ENCODE measurements around the gene REC114. TPM values are rescaled to one million over a fixed set of nuclear protein-coding genes. Genes with fewer than 3 reads are reported as not detected.
A peak's percentile ranks its signal among the peaks of the same experiment; 100 is the strongest.
"Not testable (repeated sequence)": the region's sequence is repeated elsewhere in the genome, so short reads cannot be mapped to it uniquely, and the experiment has no call there.

Gene REC114
- polyA plus RNA-seq, 1 donor = 0.15 TPM

DNA sequence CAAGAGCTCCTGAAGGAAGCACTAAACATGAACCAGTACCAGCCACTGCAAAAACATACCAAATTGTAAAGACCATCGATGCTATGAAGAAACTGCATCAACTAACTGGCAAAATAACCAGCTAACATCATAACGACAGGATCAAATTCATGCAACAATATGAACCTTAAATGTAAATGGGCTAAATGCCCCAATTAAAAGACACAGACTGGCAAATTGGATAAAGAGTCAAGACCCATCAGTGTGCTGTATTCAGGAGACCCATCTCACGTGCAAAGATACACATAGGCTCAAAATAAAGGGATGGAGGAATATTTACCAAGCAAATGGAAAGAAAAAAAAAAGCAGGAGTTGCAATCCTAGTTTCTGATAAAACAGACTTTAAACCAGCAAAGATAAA, 7.0 kb downstream of the REC114 start:
- H3K27me3 ChIP-seq (ENCODE audit: control insufficient read depth, insufficient read depth, low read length); H3K36me3 ChIP-seq (ENCODE audit: control insufficient read depth, insufficient read depth, low read length); H3K27ac ChIP-seq (ENCODE audit: low read length); H3K4me3 ChIP-seq (ENCODE audit: low read length); H3K4me1 ChIP-seq (ENCODE audit: control insufficient read depth, insufficient read depth, low read length); DNase-seq; H3K9me3 ChIP-seq (ENCODE audit: control insufficient read depth, low read depth, low read length): not testable (repeated sequence)
- WGBS (ENCODE audit: insufficient coverage, low lambda C conversion rate) = no CpG with 5 or more reads among the region's 3 CpGs

GRCh38 chr15:73454096-73454495, 11.1 kb downstream of the REC114 start:
- 0% methylated on average over 1 of the region's 1 CpG for WGBS (ENCODE audit: insufficient coverage, low lambda C conversion rate)
- Histone ChIP-seq H3K27me3 (ENCODE audit: control insufficient read depth, insufficient read depth, low read length) (no peaks in the 10 kb centered on the region), H3K4me3 (ENCODE audit: low read length) (no peak overlapping the region), H3K4me1 (ENCODE audit: control insufficient read depth, insufficient read depth, low read length) (no peaks in the 10 kb centered on the region), H3K9me3 (ENCODE audit: control insufficient read depth, low read depth, low read length) (no peaks in the 10 kb centered on the region), H3K36me3 (ENCODE audit: control insufficient read depth, insufficient read depth, low read length) (no peaks in the 10 kb centered on the region), H3K27ac (ENCODE audit: low read length) (no peak overlapping the region)
- DNase-seq = no peak

GRCh38 chr15:73455876-73456275, 12.9 kb downstream of the REC114 start:
- H3K9me3 ChIP-seq (ENCODE audit: control insufficient read depth, low read depth, low read length) = no peaks in the 10 kb centered on the region
- DNase-seq = peak in 1 of 2 donors; percentile 6
- WGBS (ENCODE audit: insufficient coverage, low lambda C conversion rate) = no CpG with 5 or more reads among the region's 1 CpG
- H3K27ac ChIP-seq (ENCODE audit: low read length) = no peak overlapping the region
- no peaks in the 10 kb centered on the region for H3K36me3 ChIP-seq (ENCODE audit: control insufficient read depth, insufficient read depth, low read length)
- H3K27me3 ChIP-seq (ENCODE audit: control insufficient read depth, insufficient read depth, low read length) = no peaks in the 10 kb centered on the region
- no peak overlapping the region for H3K4me3 ChIP-seq (ENCODE audit: low read length)
- no peaks in the 10 kb centered on the region for H3K4me1 ChIP-seq (ENCODE audit: control insufficient read depth, insufficient read depth, low read length)

DNA sequence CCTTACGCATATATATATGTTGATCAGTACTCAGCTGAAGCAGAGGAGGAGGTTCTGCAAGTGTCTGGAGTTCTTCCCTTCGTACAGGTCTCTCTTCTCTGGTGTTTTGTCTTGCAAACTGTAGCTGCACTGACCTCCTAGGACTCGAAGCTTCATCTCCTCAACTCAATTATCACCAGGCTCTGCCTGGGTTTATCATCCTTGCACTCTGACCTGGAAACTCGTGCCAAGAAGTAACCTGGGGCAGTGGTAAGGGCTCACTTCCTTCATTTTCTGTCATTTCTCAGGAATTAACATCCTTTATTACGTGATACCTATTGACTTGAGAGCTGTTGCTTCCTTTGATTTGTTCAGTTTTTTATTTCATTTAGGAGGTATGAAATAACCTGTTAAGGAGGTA, 14.4 kb downstream of the REC114 start:
- no peak overlapping the region for H3K27ac ChIP-seq (ENCODE audit: low read length)

DNA sequence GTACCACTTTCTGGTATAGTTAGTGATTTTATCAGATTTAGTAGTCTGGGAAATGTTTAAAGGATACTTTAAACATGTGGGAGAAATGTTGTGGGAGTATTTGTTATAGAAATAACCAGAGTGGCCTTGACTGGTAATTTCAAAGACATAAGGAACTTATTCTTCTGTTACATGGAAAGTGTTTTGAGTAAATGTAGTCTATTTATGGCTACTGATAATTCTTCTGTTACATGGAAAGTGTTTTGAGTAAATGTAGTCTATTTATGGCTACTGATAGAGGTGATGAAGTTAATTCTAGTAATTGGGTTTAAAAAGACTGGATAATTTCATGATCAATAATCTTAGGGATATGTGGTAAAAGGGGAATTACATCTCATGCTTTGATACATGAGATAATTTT, 17.7 kb downstream of the REC114 start:
- H3K27me3 ChIP-seq (ENCODE audit: control insufficient read depth, insufficient read depth, low read length) = peaks cover 2% of the 10 kb centered on the region
- no peaks in the 10 kb centered on the region for H3K36me3 ChIP-seq (ENCODE audit: control insufficient read depth, insufficient read depth, low read length)
- no peaks in the 10 kb centered on the region for H3K9me3 ChIP-seq (ENCODE audit: control insufficient read depth, low read depth, low read length)
- H3K4me3 ChIP-seq (ENCODE audit: low read length) = no peak overlapping the region
- no peak overlapping the region for H3K27ac ChIP-seq (ENCODE audit: low read length)
- no peaks in the 10 kb centered on the region for H3K4me1 ChIP-seq (ENCODE audit: control insufficient read depth, insufficient read depth, low read length)
- no peak for DNase-seq

More for the DNA sequence above, 14.4 kb downstream of the REC114 start:
- 50% methylated on average over 2 of the region's 5 CpGs for WGBS (ENCODE audit: insufficient coverage, low lambda C conversion rate)
- Histone ChIP-seq H3K9me3 (ENCODE audit: control insufficient read depth, low read depth, low read length) (no peaks in the 10 kb centered on the region), H3K4me1 (ENCODE audit: control insufficient read depth, insufficient read depth, low read length) (no peaks in the 10 kb centered on the region), H3K36me3 (ENCODE audit: control insufficient read depth, insufficient read depth, low read length) (no peaks in the 10 kb centered on the region), H3K4me3 (ENCODE audit: low read length) (no peak overlapping the region), H3K27me3 (ENCODE audit: control insufficient read depth, insufficient read depth, low read length) (no peaks in the 10 kb centered on the region)
- peak; percentile 5 to 21 for DNase-seq

- Histone ChIP-seq H3K27ac (ENCODE audit: low read length) (no peak overlapping the region), H3K36me3 (ENCODE audit: control insufficient read depth, insufficient read depth, low read length) (no peaks in the 10 kb centered on the region), H3K27me3 (ENCODE audit: control insufficient read depth, insufficient read depth, low read length) (peaks cover 4% of the 10 kb centered on the region), H3K9me3 (ENCODE audit: control insufficient read depth, low read depth, low read length) (no peaks in the 10 kb centered on the region), H3K4me3 (ENCODE audit: low read length) (no peak overlapping the region), H3K4me1 (ENCODE audit: control insufficient read depth, insufficient read depth, low read length) (no peaks in the 10 kb centered on the region)
- no peak for DNase-seq
- no CpG with 5 or more reads among the region's 2 CpGs for WGBS (ENCODE audit: insufficient coverage, low lambda C conversion rate)
Observed at GRCh38 chr15:73464602-73465001, 21.6 kb downstream of the REC114 start.

GRCh38 chr15:73467758-73468157, 24.8 kb downstream of the REC114 start:
- H3K4me3 ChIP-seq (ENCODE audit: low read length) = no peak overlapping the region
- no CpG with 5 or more reads among the region's 3 CpGs for WGBS (ENCODE audit: insufficient coverage, low lambda C conversion rate)
- no peaks in the 10 kb centered on the region for H3K9me3 ChIP-seq (ENCODE audit: control insufficient read depth, low read depth, low read length)
- peaks cover 4% of the 10 kb centered on the region for H3K27me3 ChIP-seq (ENCODE audit: control insufficient read depth, insufficient read depth, low read length)
- DNase-seq = no peak
- no peak overlapping the region for H3K27ac ChIP-seq (ENCODE audit: low read length)
- H3K36me3 ChIP-seq (ENCODE audit: control insufficient read depth, insufficient read depth, low read length) = no peaks in the 10 kb centered on the region
- H3K4me1 ChIP-seq (ENCODE audit: control insufficient read depth, insufficient read depth, low read length) = no peaks in the 10 kb centered on the region

DNA sequence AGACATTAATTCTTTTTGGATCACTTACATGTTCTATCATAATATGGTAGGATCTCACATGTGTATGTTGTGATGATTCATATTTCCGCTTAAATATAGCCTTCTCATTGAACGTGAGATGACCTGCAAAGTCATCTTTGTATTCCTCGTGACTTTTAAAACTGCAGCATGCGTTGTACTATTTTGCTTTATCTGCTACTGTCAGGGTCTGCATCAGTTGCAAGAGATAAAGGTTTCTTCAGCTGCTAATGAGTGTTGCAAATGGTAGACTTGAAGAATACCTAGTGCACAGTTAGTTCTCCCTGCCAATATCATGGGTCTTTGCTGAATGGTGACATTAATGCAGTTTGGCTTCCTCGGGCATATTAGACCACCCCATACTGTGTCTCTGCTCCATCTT, 31.8 kb downstream of the REC114 start:
- 100% methylated on average over 1 of the region's 5 CpGs for WGBS (ENCODE audit: insufficient coverage, low lambda C conversion rate)
- Histone ChIP-seq H3K27ac (ENCODE audit: low read length) (no peak overlapping the region), H3K9me3 (ENCODE audit: control insufficient read depth, low read depth, low read length) (no peaks in the 10 kb centered on the region), H3K36me3 (ENCODE audit: control insufficient read depth, insufficient read depth, low read length) (no peaks in the 10 kb centered on the region), H3K27me3 (ENCODE audit: control insufficient read depth, insufficient read depth, low read length) (no peaks in the 10 kb centered on the region), H3K4me3 (ENCODE audit: low read length) (no peak overlapping the region), H3K4me1 (ENCODE audit: control insufficient read depth, insufficient read depth, low read length) (no peaks in the 10 kb centered on the region)
- no peak for DNase-seq

- Histone ChIP-seq H3K36me3 (ENCODE audit: control insufficient read depth, insufficient read depth, low read length) (no peaks in the 10 kb centered on the region), H3K4me1 (ENCODE audit: control insufficient read depth, insufficient read depth, low read length) (no peaks in the 10 kb centered on the region), H3K9me3 (ENCODE audit: control insufficient read depth, low read depth, low read length) (no peaks in the 10 kb centered on the region), H3K27me3 (ENCODE audit: control insufficient read depth, insufficient read depth, low read length) (no peaks in the 10 kb centered on the region), H3K27ac (ENCODE audit: low read length) (no peak overlapping the region), H3K4me3 (ENCODE audit: low read length) (no peak overlapping the region)
- 100% methylated on average over 5 of the region's 7 CpGs for WGBS (ENCODE audit: insufficient coverage, low lambda C conversion rate)
- no peak for DNase-seq
Observed at GRCh38 chr15:73476704-73477216, 33.8 kb downstream of the REC114 start.

DNA sequence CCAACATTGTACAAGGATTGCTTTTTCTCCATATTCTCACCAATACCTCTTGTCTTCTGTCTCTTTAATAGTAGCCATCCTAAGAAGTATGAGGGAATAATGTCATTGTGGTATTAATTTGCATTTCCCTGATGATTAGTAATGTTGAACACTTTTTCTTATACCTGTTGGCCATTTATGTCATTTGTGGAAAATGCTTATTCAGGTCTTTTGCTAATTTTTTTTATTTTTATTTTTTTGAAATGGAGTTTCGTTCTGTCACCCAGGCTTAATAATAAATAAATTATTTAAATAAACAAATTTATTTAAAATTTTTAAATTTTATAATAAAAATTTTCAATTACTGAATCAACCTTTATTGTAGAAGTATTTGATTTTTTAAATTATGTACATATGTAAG, 37.1 kb downstream of the REC114 start:
- Histone ChIP-seq H3K4me3 (ENCODE audit: low read length) (no peak overlapping the region), H3K27ac (ENCODE audit: low read length) (no peak overlapping the region), H3K9me3 (ENCODE audit: control insufficient read depth, low read depth, low read length) (no peaks in the 10 kb centered on the region), H3K27me3 (ENCODE audit: control insufficient read depth, insufficient read depth, low read length) (no peaks in the 10 kb centered on the region), H3K4me1 (ENCODE audit: control insufficient read depth, insufficient read depth, low read length) (no peaks in the 10 kb centered on the region), H3K36me3 (ENCODE audit: control insufficient read depth, insufficient read depth, low read length) (no peaks in the 10 kb centered on the region)
- DNase-seq = no peak
- WGBS (ENCODE audit: insufficient coverage, low lambda C conversion rate) = 100% methylated on average over 1 of the region's 1 CpG

DNA sequence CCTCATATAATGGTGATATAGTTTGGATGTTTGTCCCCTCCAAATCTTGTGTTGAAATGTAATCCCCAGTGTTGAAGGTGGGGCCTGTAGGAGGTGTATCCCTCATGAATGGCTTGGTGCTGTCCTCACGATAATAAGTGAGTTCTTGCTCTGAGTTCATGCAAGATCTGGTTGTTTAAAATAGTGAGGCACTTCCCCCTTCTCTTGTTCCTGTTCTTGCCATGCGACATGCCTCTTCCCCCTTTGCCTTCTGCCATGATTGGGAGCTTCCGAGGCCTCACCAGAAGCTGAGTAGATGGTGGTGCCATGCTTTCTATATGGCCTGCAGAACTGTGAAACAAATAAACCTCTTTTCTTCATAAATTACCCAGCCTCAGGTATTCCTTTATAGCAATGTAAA, 39.2 kb downstream of the REC114 start:
- H3K9me3 ChIP-seq (ENCODE audit: control insufficient read depth, low read depth, low read length) = no peaks in the 10 kb centered on the region
- no peak for DNase-seq
- H3K27ac ChIP-seq (ENCODE audit: low read length) = no peak overlapping the region
- H3K36me3 ChIP-seq (ENCODE audit: control insufficient read depth, insufficient read depth, low read length) = no peaks in the 10 kb centered on the region
- WGBS (ENCODE audit: insufficient coverage, low lambda C conversion rate) = no CpG with 5 or more reads among the region's 3 CpGs
- no peak overlapping the region for H3K4me3 ChIP-seq (ENCODE audit: low read length)
- no peaks in the 10 kb centered on the region for H3K27me3 ChIP-seq (ENCODE audit: control insufficient read depth, insufficient read depth, low read length)
- H3K4me1 ChIP-seq (ENCODE audit: control insufficient read depth, insufficient read depth, low read length) = peaks cover 3% of the 10 kb centered on the region

Data from large intestine (tissue), 3 donors.